Hematopoietic multipotent progenitor cell treated with erythropoietin and hydrocortisone succinate and interleukin-3 and kit ligand, for 6 days (in vitro differentiated cells): Measurements from ENCODE around the gene RPL6.

ENCODE experiments used
- DNase-seq: peaks from one replicate; pipeline ENCODE4 v3.0.0-alpha.2; 2015

RPL6 gene

GRCh38 chr12:112370868-112371510 is 38.4 kb downstream of the RPL6 start:
- no peak for DNase-seq

GRCh38 chr12:112370199-112370598 is 39.2 kb downstream of the RPL6 start:
- DNase-seq = no peak

GRCh38 chr12:112368856-112369255 is 40.5 kb downstream of the RPL6 start:
- DNase-seq = no peak

- no peak for DNase-seq
These were observed 41.4 kb downstream of the RPL6 start for GRCh38 chr12:112367965-112368364.

GRCh38 chr12:112362310-112362709 is 47.1 kb downstream of the RPL6 start:
- DNase-seq = no peak

- no peak for DNase-seq
These were observed 48.1 kb downstream of the RPL6 start for GRCh38 chr12:112361271-112361670.

GRCh38 chr12:112359290-112359689 is 50.1 kb downstream of the RPL6 start:
- DNase-seq = no peak

GRCh38 chr12:112357214-112357613 is 52.2 kb downstream of the RPL6 start:
- peak; percentile 45 for DNase-seq
